Activated naive CD8-positive, alpha-beta T cell (primary cell): ENCODE measurements around the gene ADGRB3.

ENCODE experiments used
- H3K27ac Mint-ChIP-seq: one replicate; pipeline ENCODE4 v1.8.0; 2021; ENCODE audit warnings: mixed read lengths
- H3K27me3 Mint-ChIP-seq: one replicate; pipeline ENCODE4 v1.8.0; 2021; ENCODE audit warnings: mixed read lengths
- H3K36me3 Mint-ChIP-seq: one replicate; pipeline ENCODE4 v1.8.0; 2021; ENCODE audit warnings: mixed read lengths
- H3K4me1 Mint-ChIP-seq: one replicate; pipeline ENCODE4 v1.8.0; 2021; ENCODE audit warnings: low read depth, mixed read lengths
- H3K4me3 Mint-ChIP-seq: one replicate; pipeline ENCODE4 v1.8.0; 2021; ENCODE audit warnings: mild to moderate bottlenecking, mixed read lengths
- H3K9me3 Mint-ChIP-seq: one replicate; pipeline ENCODE4 v1.8.0; 2021; ENCODE audit warnings: low read depth, mixed read lengths

Gene ADGRB3

GRCh38 chr6:69179681-69180080 lies 544.6 kb downstream of the ADGRB3 start:
- Mint-ChIP-seq H3K27ac (no peak overlapping the region), H3K36me3 (no peaks in the 10 kb centered on the region), H3K4me3 (no peak overlapping the region), H3K27me3 (no peaks in the 10 kb centered on the region), H3K4me1 (no peaks in the 10 kb centered on the region), H3K9me3 (peaks cover 5% of the 10 kb centered on the region)

GRCh38 chr6:69180361-69181067 lies 545.4 kb downstream of the ADGRB3 start:
- H3K9me3 Mint-ChIP-seq = peaks cover 8% of the 10 kb centered on the region
- H3K36me3 Mint-ChIP-seq = no peaks in the 10 kb centered on the region
- H3K4me3 Mint-ChIP-seq = no peak overlapping the region
- no peaks in the 10 kb centered on the region for H3K4me1 Mint-ChIP-seq
- no peaks in the 10 kb centered on the region for H3K27me3 Mint-ChIP-seq
- no peak overlapping the region for H3K27ac Mint-ChIP-seq

GRCh38 chr6:69181964-69182363 lies 546.9 kb downstream of the ADGRB3 start:
- Mint-ChIP-seq H3K27ac (no peak overlapping the region), H3K27me3 (no peaks in the 10 kb centered on the region), H3K36me3 (no peaks in the 10 kb centered on the region), H3K9me3 (peaks cover 4% of the 10 kb centered on the region), H3K4me3 (no peak overlapping the region), H3K4me1 (no peaks in the 10 kb centered on the region)

GRCh38 chr6:69185276-69185675 lies 550.2 kb downstream of the ADGRB3 start:
- Mint-ChIP-seq H3K4me3 (no peak overlapping the region), H3K9me3 (peaks cover 3% of the 10 kb centered on the region), H3K27me3 (no peaks in the 10 kb centered on the region), H3K36me3 (no peaks in the 10 kb centered on the region), H3K27ac (no peak overlapping the region), H3K4me1 (no peaks in the 10 kb centered on the region)

GRCh38 chr6:69202768-69203167 lies 567.7 kb downstream of the ADGRB3 start:
- no peak overlapping the region for H3K27ac Mint-ChIP-seq
- H3K4me3 Mint-ChIP-seq = no peak overlapping the region
- H3K4me1 Mint-ChIP-seq = no peaks in the 10 kb centered on the region
- no peaks in the 10 kb centered on the region for H3K9me3 Mint-ChIP-seq
- no peaks in the 10 kb centered on the region for H3K36me3 Mint-ChIP-seq
- no peaks in the 10 kb centered on the region for H3K27me3 Mint-ChIP-seq

- Mint-ChIP-seq H3K4me1 (no peaks in the 10 kb centered on the region), H3K27me3 (no peaks in the 10 kb centered on the region), H3K27ac (no peak overlapping the region), H3K9me3 (no peaks in the 10 kb centered on the region), H3K4me3 (no peak overlapping the region), H3K36me3 (no peaks in the 10 kb centered on the region)
These were observed 581.0 kb downstream of the ADGRB3 start for GRCh38 chr6:69216127-69216526.

GRCh38 chr6:69217343-69217742 lies 582.3 kb downstream of the ADGRB3 start:
- no peaks in the 10 kb centered on the region for H3K9me3 Mint-ChIP-seq
- H3K27ac Mint-ChIP-seq = no peak overlapping the region
- H3K4me1 Mint-ChIP-seq = no peaks in the 10 kb centered on the region
- no peaks in the 10 kb centered on the region for H3K36me3 Mint-ChIP-seq
- no peaks in the 10 kb centered on the region for H3K27me3 Mint-ChIP-seq
- H3K4me3 Mint-ChIP-seq = no peak overlapping the region

GRCh38 chr6:69220375-69220774 lies 585.3 kb downstream of the ADGRB3 start:
- Mint-ChIP-seq H3K36me3 (no peaks in the 10 kb centered on the region), H3K27ac (no peak overlapping the region), H3K4me1 (no peaks in the 10 kb centered on the region), H3K27me3 (no peaks in the 10 kb centered on the region), H3K9me3 (no peaks in the 10 kb centered on the region), H3K4me3 (no peak overlapping the region)

GRCh38 chr6:69232008-69232407 lies 596.9 kb downstream of the ADGRB3 start:
- Mint-ChIP-seq H3K27ac (no peak overlapping the region), H3K9me3 (peaks cover 3% of the 10 kb centered on the region), H3K4me3 (no peak overlapping the region), H3K4me1 (no peaks in the 10 kb centered on the region), H3K27me3 (peaks cover 5% of the 10 kb centered on the region), H3K36me3 (no peaks in the 10 kb centered on the region)

- Mint-ChIP-seq H3K4me1 (no peaks in the 10 kb centered on the region), H3K4me3 (no peak overlapping the region), H3K9me3 (peaks cover 3% of the 10 kb centered on the region), H3K27ac (no peak overlapping the region), H3K27me3 (peaks cover 5% of the 10 kb centered on the region), H3K36me3 (no peaks in the 10 kb centered on the region)
These were observed 597.4 kb downstream of the ADGRB3 start for GRCh38 chr6:69232496-69232895.

GRCh38 chr6:69232911-69233448 lies 597.9 kb downstream of the ADGRB3 start:
- Mint-ChIP-seq H3K4me3 (no peak overlapping the region), H3K36me3 (no peaks in the 10 kb centered on the region), H3K27ac (no peak overlapping the region), H3K4me1 (no peaks in the 10 kb centered on the region), H3K9me3 (peaks cover 3% of the 10 kb centered on the region), H3K27me3 (peaks cover 5% of the 10 kb centered on the region)

- no peaks in the 10 kb centered on the region for H3K4me1 Mint-ChIP-seq
- H3K27ac Mint-ChIP-seq = no peak overlapping the region
- H3K4me3 Mint-ChIP-seq = no peak overlapping the region
- peaks cover 3% of the 10 kb centered on the region for H3K27me3 Mint-ChIP-seq
- H3K9me3 Mint-ChIP-seq = no peaks in the 10 kb centered on the region
- no peaks in the 10 kb centered on the region for H3K36me3 Mint-ChIP-seq
These were observed 603.0 kb downstream of the ADGRB3 start for GRCh38 chr6:69238067-69238466.

GRCh38 chr6:69246983-69247382 lies 611.9 kb downstream of the ADGRB3 start:
- Mint-ChIP-seq H3K27ac (no peak overlapping the region), H3K36me3 (no peaks in the 10 kb centered on the region), H3K4me3 (no peak overlapping the region), H3K9me3 (peaks cover 2% of the 10 kb centered on the region), H3K27me3 (no peaks in the 10 kb centered on the region), H3K4me1 (no peaks in the 10 kb centered on the region)

- Mint-ChIP-seq H3K36me3 (no peaks in the 10 kb centered on the region), H3K9me3 (no peaks in the 10 kb centered on the region), H3K27ac (no peak overlapping the region), H3K4me1 (no peaks in the 10 kb centered on the region), H3K27me3 (no peaks in the 10 kb centered on the region), H3K4me3 (no peak overlapping the region)
These were observed 625.9 kb downstream of the ADGRB3 start for GRCh38 chr6:69261010-69261409.

- Mint-ChIP-seq H3K4me3 (no peak overlapping the region), H3K4me1 (no peaks in the 10 kb centered on the region), H3K9me3 (no peaks in the 10 kb centered on the region), H3K36me3 (no peaks in the 10 kb centered on the region), H3K27ac (no peak overlapping the region), H3K27me3 (no peaks in the 10 kb centered on the region)
These were observed 628.2 kb downstream of the ADGRB3 start for GRCh38 chr6:69263297-69263696.

GRCh38 chr6:69265090-69265489 lies 630.0 kb downstream of the ADGRB3 start:
- no peak overlapping the region for H3K27ac Mint-ChIP-seq
- H3K4me1 Mint-ChIP-seq = no peaks in the 10 kb centered on the region
- no peaks in the 10 kb centered on the region for H3K36me3 Mint-ChIP-seq
- H3K9me3 Mint-ChIP-seq = no peaks in the 10 kb centered on the region
- H3K27me3 Mint-ChIP-seq = no peaks in the 10 kb centered on the region
- H3K4me3 Mint-ChIP-seq = no peak overlapping the region
